ENCODE measurements around the gene BAZ1B.

BAZ1B gene

DNA sequence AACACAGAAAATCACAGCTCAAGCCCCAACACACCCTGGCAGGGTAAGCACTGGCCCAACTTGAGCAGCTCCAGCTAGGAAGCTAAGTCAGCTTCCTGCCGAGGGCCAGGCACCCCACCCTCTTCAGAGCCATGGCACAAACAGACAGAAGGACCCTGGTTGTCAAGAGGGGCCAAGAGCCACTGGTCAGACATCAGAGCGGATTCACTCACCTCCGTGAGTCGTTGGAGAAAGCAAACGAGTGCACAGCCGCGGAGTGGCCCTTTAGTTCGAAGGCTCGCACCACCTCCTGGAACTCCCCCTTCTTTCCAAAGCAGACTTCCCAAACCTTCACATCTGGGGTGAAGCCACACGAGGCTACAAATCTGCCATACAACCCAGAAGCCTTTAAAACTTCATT is 48.9 kb upstream of the BAZ1B start:
- no peaks in the 10 kb centered on the region for H3K9me3 ChIP-seq (ENCODE audit: control insufficient read depth, insufficient read depth, low read depth, low read length)
- POLR2A ChIA-PET: no interaction called here
- CTCF ChIA-PET: no interaction called here
- no peak overlapping the region for H3K27ac ChIP-seq (ENCODE audit: extremely low read depth, low read depth, low read length)
- H3K4me1 ChIP-seq (ENCODE audit: control insufficient read depth, insufficient read depth, low read length): no peaks in the 10 kb centered on the region
- no peak overlapping the region for H3K4me3 ChIP-seq (ENCODE audit: low read depth, low read length)
- TF ChIP-seq, protein P1, sequence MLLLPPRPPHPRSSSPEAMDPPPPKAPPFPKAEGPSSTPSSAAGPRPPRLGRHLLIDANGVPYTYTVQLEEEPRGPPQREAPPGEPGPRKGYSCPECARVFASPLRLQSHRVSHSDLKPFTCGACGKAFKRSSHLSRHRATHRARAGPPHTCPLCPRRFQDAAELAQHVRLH (tag by site-specific recombination; IDR thresholded peaks at IDR 0.05): no peak
- TF ChIP-seq, protein P2, sequence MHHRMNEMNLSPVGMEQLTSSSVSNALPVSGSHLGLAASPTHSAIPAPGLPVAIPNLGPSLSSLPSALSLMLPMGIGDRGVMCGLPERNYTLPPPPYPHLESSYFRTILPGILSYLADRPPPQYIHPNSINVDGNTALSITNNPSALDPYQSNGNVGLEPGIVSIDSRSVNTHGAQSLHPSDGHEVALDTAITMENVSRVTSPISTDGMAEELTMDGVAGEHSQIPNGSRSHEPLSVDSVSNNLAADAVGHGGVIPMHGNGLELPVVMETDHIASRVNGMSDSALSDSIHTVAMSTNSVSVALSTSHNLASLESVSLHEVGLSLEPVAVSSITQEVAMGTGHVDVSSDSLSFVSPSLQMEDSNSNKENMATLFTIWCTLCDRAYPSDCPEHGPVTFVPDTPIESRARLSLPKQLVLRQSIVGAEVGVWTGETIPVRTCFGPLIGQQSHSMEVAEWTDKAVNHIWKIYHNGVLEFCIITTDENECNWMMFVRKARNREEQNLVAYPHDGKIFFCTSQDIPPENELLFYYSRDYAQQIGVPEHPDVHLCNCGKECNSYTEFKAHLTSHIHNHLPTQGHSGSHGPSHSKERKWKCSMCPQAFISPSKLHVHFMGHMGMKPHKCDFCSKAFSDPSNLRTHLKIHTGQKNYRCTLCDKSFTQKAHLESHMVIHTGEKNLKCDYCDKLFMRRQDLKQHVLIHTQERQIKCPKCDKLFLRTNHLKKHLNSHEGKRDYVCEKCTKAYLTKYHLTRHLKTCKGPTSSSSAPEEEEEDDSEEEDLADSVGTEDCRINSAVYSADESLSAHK (tag by site-specific recombination; IDR thresholded peaks at IDR 0.05): no peak
- TF ChIP-seq ZFP69B (tag by site-specific recombination; IDR thresholded peaks at IDR 0.05) (no peak), ZNF157 (tag by site-specific recombination; IDR thresholded peaks at IDR 0.05) (no peak), REPIN1 (tag by site-specific recombination; IDR thresholded peaks at IDR 0.05; ENCODE audit: low read depth) (no peak), ZSCAN16 (tag by site-specific recombination; IDR thresholded peaks at IDR 0.05) (no peak), ZFP41 (tag by site-specific recombination; IDR thresholded peaks at IDR 0.05; ENCODE audit: borderline replicate concordance) (no peak), ZNF624 (tag by site-specific recombination; IDR thresholded peaks at IDR 0.05) (no peak), ZSCAN23 (tag by site-specific recombination; IDR thresholded peaks at IDR 0.05) (no peak), SETDB1 (IDR thresholded peaks at IDR 0.05; ENCODE audit: insufficient read length, low read length) (no peak), ZNF416 (tag by site-specific recombination; IDR thresholded peaks at IDR 0.05) (no peak), ZNF404 (tag by site-specific recombination; IDR thresholded peaks at IDR 0.05) (no peak), IKZF3 (tag by site-specific recombination; IDR thresholded peaks at IDR 0.05) (no peak), ZNF184 (tag by site-specific recombination; IDR thresholded peaks at IDR 0.05) (no peak)
- TF ChIP-seq, protein P3, sequence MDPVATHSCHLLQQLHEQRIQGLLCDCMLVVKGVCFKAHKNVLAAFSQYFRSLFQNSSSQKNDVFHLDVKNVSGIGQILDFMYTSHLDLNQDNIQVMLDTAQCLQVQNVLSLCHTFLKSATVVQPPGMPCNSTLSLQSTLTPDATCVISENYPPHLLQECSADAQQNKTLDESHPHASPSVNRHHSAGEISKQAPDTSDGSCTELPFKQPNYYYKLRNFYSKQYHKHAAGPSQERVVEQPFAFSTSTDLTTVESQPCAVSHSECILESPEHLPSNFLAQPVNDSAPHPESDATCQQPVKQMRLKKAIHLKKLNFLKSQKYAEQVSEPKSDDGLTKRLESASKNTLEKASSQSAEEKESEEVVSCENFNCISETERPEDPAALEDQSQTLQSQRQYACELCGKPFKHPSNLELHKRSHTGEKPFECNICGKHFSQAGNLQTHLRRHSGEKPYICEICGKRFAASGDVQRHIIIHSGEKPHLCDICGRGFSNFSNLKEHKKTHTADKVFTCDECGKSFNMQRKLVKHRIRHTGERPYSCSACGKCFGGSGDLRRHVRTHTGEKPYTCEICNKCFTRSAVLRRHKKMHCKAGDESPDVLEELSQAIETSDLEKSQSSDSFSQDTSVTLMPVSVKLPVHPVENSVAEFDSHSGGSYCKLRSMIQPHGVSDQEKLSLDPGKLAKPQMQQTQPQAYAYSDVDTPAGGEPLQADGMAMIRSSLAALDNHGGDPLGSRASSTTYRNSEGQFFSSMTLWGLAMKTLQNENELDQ (tag by site-specific recombination; IDR thresholded peaks at IDR 0.05; ENCODE audit: low read depth): no peak
- H3K36me3 ChIP-seq (ENCODE audit: control insufficient read depth in 2 of 2, insufficient read depth in 1 of 2, low read length in 2 of 2): peaks cover 24 to 60% of the 10 kb centered on the region in 2 experiments

DNA sequence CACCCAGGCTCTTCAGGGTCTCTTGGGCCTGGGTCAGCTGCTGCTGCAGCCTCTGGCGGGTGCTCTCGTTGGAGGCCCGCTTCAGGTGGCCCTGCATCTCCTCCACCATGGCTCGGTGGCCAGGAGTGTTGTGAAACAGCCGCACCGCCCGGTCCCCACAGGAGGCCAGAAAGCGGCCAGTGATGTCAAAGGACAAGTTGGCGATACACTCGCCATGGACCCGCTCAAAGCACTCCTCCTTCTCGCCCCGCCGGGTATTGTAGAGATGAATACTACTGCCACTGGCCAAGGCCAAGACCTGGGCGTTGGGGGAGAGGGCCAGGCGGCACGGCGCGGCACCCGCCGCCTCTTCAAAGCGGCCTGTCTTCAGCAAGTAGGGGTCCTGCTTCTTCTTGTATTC is 48.4 kb upstream of the BAZ1B start:
- Histone ChIP-seq H3K4me3 (ENCODE audit: low read depth, low read length) (no peak overlapping the region), H3K36me3 (ENCODE audit: control insufficient read depth in 2 of 2, insufficient read depth in 1 of 2, low read length in 2 of 2) (peaks cover 23 to 57% of the 10 kb centered on the region in 2 experiments), H3K9me3 (ENCODE audit: control insufficient read depth, insufficient read depth, low read depth, low read length) (no peaks in the 10 kb centered on the region), H3K4me1 (ENCODE audit: control insufficient read depth, insufficient read depth, low read length) (no peaks in the 10 kb centered on the region), H3K27ac (ENCODE audit: extremely low read depth, low read depth, low read length) (no peak overlapping the region)
- CTCF ChIA-PET: no interaction called here
- POLR2A ChIA-PET: no interaction called here
- TF ChIP-seq, protein P4, sequence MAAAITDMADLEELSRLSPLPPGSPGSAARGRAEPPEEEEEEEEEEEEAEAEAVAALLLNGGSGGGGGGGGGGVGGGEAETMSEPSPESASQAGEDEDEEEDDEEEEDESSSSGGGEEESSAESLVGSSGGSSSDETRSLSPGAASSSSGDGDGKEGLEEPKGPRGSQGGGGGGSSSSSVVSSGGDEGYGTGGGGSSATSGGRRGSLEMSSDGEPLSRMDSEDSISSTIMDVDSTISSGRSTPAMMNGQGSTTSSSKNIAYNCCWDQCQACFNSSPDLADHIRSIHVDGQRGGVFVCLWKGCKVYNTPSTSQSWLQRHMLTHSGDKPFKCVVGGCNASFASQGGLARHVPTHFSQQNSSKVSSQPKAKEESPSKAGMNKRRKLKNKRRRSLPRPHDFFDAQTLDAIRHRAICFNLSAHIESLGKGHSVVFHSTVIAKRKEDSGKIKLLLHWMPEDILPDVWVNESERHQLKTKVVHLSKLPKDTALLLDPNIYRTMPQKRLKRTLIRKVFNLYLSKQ (tag by site-specific recombination; IDR thresholded peaks at IDR 0.05; ENCODE audit: borderline replicate concordance): no peak
- TF ChIP-seq OVOL3 (tag by site-specific recombination; IDR thresholded peaks at IDR 0.05): no peak
- TF ChIP-seq, protein P5, sequence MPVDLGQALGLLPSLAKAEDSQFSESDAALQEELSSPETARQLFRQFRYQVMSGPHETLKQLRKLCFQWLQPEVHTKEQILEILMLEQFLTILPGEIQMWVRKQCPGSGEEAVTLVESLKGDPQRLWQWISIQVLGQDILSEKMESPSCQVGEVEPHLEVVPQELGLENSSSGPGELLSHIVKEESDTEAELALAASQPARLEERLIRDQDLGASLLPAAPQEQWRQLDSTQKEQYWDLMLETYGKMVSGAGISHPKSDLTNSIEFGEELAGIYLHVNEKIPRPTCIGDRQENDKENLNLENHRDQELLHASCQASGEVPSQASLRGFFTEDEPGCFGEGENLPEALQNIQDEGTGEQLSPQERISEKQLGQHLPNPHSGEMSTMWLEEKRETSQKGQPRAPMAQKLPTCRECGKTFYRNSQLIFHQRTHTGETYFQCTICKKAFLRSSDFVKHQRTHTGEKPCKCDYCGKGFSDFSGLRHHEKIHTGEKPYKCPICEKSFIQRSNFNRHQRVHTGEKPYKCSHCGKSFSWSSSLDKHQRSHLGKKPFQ (tag by site-specific recombination; IDR thresholded peaks at IDR 0.05): no peak
- no peak for TF ChIP-seq ZNF146 (tag by site-specific recombination; IDR thresholded peaks at IDR 0.05)
- TF ChIP-seq ZNF785 (tag by site-specific recombination; IDR thresholded peaks at IDR 0.05): no peak
- TF ChIP-seq, protein P6, sequence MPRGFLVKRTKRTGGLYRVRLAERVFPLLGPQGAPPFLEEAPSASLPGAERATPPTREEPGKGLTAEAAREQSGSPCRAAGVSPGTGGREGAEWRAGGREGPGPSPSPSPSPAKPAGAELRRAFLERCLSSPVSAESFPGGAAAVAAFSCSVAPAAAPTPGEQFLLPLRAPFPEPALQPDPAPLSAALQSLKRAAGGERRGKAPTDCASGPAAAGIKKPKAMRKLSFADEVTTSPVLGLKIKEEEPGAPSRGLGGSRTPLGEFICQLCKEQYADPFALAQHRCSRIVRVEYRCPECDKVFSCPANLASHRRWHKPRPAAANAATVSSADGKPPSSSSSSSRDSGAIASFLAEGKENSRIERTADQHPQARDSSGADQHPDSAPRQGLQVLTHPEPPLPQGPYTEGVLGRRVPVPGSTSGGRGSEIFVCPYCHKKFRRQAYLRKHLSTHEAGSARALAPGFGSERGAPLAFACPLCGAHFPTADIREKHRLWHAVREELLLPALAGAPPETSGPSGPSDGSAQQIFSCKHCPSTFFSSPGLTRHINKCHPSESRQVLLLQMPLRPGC (tag by site-specific recombination; IDR thresholded peaks at IDR 0.05): no peak
- TF ChIP-seq, protein P1 (tag by site-specific recombination; IDR thresholded peaks at IDR 0.05): no peak
- no peak for TF ChIP-seq ZNF596 (tag by site-specific recombination; IDR thresholded peaks at IDR 0.05)
- TF ChIP-seq, protein P7, sequence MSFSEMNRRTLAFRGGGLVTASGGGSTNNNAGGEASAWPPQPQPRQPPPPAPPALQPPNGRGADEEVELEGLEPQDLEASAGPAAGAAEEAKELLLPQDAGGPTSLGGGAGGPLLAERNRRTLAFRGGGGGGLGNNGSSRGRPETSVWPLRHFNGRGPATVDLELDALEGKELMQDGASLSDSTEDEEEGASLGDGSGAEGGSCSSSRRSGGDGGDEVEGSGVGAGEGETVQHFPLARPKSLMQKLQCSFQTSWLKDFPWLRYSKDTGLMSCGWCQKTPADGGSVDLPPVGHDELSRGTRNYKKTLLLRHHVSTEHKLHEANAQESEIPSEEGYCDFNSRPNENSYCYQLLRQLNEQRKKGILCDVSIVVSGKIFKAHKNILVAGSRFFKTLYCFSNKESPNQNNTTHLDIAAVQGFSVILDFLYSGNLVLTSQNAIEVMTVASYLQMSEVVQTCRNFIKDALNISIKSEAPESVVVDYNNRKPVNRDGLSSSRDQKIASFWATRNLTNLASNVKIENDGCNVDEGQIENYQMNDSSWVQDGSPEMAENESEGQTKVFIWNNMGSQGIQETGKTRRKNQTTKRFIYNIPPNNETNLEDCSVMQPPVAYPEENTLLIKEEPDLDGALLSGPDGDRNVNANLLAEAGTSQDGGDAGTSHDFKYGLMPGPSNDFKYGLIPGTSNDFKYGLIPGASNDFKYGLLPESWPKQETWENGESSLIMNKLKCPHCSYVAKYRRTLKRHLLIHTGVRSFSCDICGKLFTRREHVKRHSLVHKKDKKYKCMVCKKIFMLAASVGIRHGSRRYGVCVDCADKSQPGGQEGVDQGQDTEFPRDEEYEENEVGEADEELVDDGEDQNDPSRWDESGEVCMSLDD (tag by site-specific recombination; IDR thresholded peaks at IDR 0.05): no peak

Data from HEK293 (cell line).